Fibroblast of lung (primary cell): ENCODE results near the gene MYO1D. TPM values are rescaled to one million over a fixed set of nuclear protein-coding genes. Genes with fewer than 3 reads are reported as not detected.
A peak's percentile ranks its signal among the peaks of the same experiment; 100 is the strongest.

Source experiments
- DNase-seq, 2 donors: peaks; one replicate each; pipeline versions ENCODE4 v3.0.0 to v3.0.0-alpha.2; 2010; ENCODE audit warnings: low read depth in 2 of 2
- H2AFZ ChIP-seq: 2 replicates; pipeline ENCODE4 v1.5.1; 2012; ENCODE audit warnings: low read length, control low read depth, inconsistent platforms
- H3K27ac ChIP-seq: 2 replicates; pipeline ENCODE4 v1.5.1; 2011; ENCODE audit warnings: low read length, control low read depth; ENCODE audit not compliant: insufficient read depth
- H3K27me3 ChIP-seq: 2 replicates; pipeline ENCODE4 v1.5.1; 2011; ENCODE audit warnings: mild to moderate bottlenecking, low read length; ENCODE audit not compliant: control insufficient read depth, insufficient read depth
- H3K36me3 ChIP-seq: 2 replicates; pipeline ENCODE4 v1.5.1; 2011; ENCODE audit warnings: low read length; ENCODE audit not compliant: control insufficient read depth, insufficient read depth
- H3K4me1 ChIP-seq: 2 replicates; pipeline ENCODE4 v1.5.1; 2011; ENCODE audit warnings: low read length; ENCODE audit not compliant: control insufficient read depth, insufficient read depth; ENCODE audit errors: extremely low read depth
- H3K4me2 ChIP-seq: 2 replicates; pipeline ENCODE4 v1.5.1; 2011; ENCODE audit warnings: low read length, control low read depth; ENCODE audit not compliant: insufficient read depth; ENCODE audit errors: extremely low read depth
- H3K4me3 ChIP-seq, 4 experiments: fragments of 200-600 bp in 1 of 4; sonication (generic) in 1 of 4; replicated peaks in 1 of 4; 2 replicates each; pipeline ENCODE4 v1.5.1; 2011 to 2016; ENCODE audit warnings: low read length in 4 of 4, low read depth in 3 of 4, mild to moderate bottlenecking in 3 of 4, control low read depth in 2 of 4, inconsistent platforms in 1 of 4, mixed read lengths in 1 of 4; ENCODE audit not compliant: insufficient read depth in 1 of 4; ENCODE audit errors: control extremely low read depth in 1 of 4
- H3K79me2 ChIP-seq: 2 replicates; pipeline ENCODE4 v1.5.1; 2012; ENCODE audit warnings: mild to moderate bottlenecking, low read length, inconsistent platforms; ENCODE audit not compliant: control insufficient read depth, insufficient read depth
- H3K9ac ChIP-seq: 2 replicates; pipeline ENCODE4 v1.5.1; 2011; ENCODE audit warnings: mild to moderate bottlenecking, low read length, control low read depth; ENCODE audit not compliant: insufficient read depth
- H3K9me3 ChIP-seq: 2 replicates; pipeline ENCODE4 v1.5.1; 2012; ENCODE audit warnings: low read depth, low read length; ENCODE audit not compliant: control insufficient read depth, insufficient read depth
- H4K20me1 ChIP-seq: 2 replicates; pipeline ENCODE4 v1.5.1; 2011; ENCODE audit warnings: low read length; ENCODE audit not compliant: control insufficient read depth, insufficient read depth; ENCODE audit errors: extremely low read depth
- EZH2 ChIP-seq: IDR thresholded peaks from 2 replicates; pipeline ENCODE4 v1.5.1; 2012; ENCODE audit warnings: low read length, control low read depth, mild to moderate bottlenecking; ENCODE audit errors: missing control alignments
- polyA plus RNA-seq, 2 donors: library from polyadenylated mRNA; depleted of rRNA in 1 of 2; stranded (reverse) in 1 of 2; unstranded in 1 of 2; fragments of >200 nt; gene quantifications; 2 replicates each; pipeline ENCODE4 v1.2.1, GENCODE V29; 2011 to 2012; ENCODE audit warnings: missing spikeins in 1 of 2
- total RNA-seq: library from RNA; depleted of rRNA; stranded (reverse); fragments of >200 nt; gene quantifications from 2 replicates; pipeline ENCODE4 v1.2.1, GENCODE V29; 2014
- TF ChIP-seq, protein P1 (sequence below), 2 donors: IDR thresholded peaks in 1 of 2; conservative IDR thresholded peaks in 1 of 2; 1 replicate in 1 of 2; 2 replicates in 1 of 2; pipeline ENCODE4 v1.5.1; 2011 to 2012; ENCODE audit warnings: low read length in 2 of 2, control low read depth in 1 of 2, inconsistent platforms in 1 of 2, low read depth in 1 of 2, mild to moderate bottlenecking in 1 of 2

Gene MYO1D
- total and polyA plus RNA-seq, 2 donors (not counting 1 experiment from before 2014, with no cell fraction given): 35.0 to 46.6 TPM

DNA sequence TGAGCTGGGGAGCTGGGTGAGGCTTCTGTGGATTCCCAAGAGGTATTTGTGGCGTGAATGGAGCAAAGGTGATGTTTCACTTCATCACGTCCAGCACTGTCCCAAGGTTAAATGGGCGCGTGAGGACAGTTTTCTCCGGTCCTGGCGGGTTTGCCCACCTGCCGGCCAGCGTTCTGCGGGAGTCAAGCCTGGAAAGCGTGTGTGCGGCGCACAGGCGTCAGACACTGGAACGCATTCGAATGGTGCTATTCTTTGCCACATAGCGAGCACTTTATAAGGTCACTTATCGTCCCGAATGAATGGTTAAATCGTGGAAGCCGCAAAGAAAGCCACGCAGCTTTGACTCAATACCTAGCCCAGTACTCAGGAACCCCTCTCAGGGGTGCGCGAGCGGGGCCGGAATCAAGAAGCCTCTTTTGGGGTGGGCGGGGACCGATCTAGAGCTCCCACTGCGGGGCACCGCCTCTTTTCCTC, 433.1 kb downstream of the MYO1D start:
- Histone ChIP-seq H3K4me3 (peak overlapping the region; percentile 67 to 91 (median 74)), H3K9ac (peak overlapping the region; percentile 23), H3K36me3 (peaks cover 2% of the 10 kb centered on the region), H3K27me3 (no peaks in the 10 kb centered on the region), H3K9me3 (no peaks in the 10 kb centered on the region), H3K4me1 (no peaks in the 10 kb centered on the region), H4K20me1 (peaks cover 2% of the 10 kb centered on the region), H3K4me2 (peak overlapping the region; percentile 98), H2AFZ (peak overlapping the region; percentile 91), H3K79me2 (peaks cover 40% of the 10 kb centered on the region), H3K27ac (no peak overlapping the region)
- TF ChIP-seq, protein P1, sequence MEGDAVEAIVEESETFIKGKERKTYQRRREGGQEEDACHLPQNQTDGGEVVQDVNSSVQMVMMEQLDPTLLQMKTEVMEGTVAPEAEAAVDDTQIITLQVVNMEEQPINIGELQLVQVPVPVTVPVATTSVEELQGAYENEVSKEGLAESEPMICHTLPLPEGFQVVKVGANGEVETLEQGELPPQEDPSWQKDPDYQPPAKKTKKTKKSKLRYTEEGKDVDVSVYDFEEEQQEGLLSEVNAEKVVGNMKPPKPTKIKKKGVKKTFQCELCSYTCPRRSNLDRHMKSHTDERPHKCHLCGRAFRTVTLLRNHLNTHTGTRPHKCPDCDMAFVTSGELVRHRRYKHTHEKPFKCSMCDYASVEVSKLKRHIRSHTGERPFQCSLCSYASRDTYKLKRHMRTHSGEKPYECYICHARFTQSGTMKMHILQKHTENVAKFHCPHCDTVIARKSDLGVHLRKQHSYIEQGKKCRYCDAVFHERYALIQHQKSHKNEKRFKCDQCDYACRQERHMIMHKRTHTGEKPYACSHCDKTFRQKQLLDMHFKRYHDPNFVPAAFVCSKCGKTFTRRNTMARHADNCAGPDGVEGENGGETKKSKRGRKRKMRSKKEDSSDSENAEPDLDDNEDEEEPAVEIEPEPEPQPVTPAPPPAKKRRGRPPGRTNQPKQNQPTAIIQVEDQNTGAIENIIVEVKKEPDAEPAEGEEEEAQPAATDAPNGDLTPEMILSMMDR (conservative IDR thresholded peaks at IDR 0.05 in 1 of 2, IDR thresholded peaks at IDR 0.05 in 1 of 2; ENCODE audit: low read depth in 1 of 2, low read length in 2 of 2): no peak
- TF ChIP-seq EZH2: no peak
- DNase-seq: no peak

Other genes starting within 250 kb of the MYO1D start
- gene TMEM98, start 51.0 kb upstream of the MYO1D start, total RNA-seq: 153 and 190 TPM in 2 replicates
- 172 and 220 TPM in 2 replicates for gene TMEM98, start 51.0 kb upstream of the MYO1D start, polyA plus RNA-seq
- gene SPACA3, start 114.7 kb upstream of the MYO1D start, total RNA-seq: not detected in 2 replicates
- not detected in 2 replicates for gene SPACA3, start 114.7 kb upstream of the MYO1D start, polyA plus RNA-seq